BJ (cell line): ENCODE measurements around the gene PYDC1. TPM values are rescaled to one million over a fixed set of nuclear protein-coding genes. Genes with fewer than 3 reads are reported as not detected.

Experiments
- CTCF ChIA-PET: fragments of 350-600 bp; formaldehyde crosslinking; extraction: SDS; loops from one replicate; lab custom pipeline; 2021; ENCODE audit warnings: antibody characterized with exemption, inconsistent platforms; lab: Yijun Ruan, JAX
- POLR2A ChIA-PET: fragments of 300-600 bp; sonication (Branson Sonifier 250); formaldehyde crosslinking; extraction: SDS; loops from one replicate; lab custom pipeline; 2021; ENCODE audit warnings: antibody characterized with exemption; lab: Charles Lee
- DNase-seq: peaks from one replicate; pipeline ENCODE4 v3.0.0-alpha.2; 2011; ENCODE audit warnings: low read depth
- H3K27me3 ChIP-seq: 2 replicates; pipeline ENCODE4 v1.6.0; 2011; ENCODE audit warnings: low read length; ENCODE audit not compliant: control insufficient read depth, insufficient read depth
- H3K36me3 ChIP-seq: 2 replicates; pipeline ENCODE4 v1.5.1; 2011; ENCODE audit warnings: low read length; ENCODE audit not compliant: control insufficient read depth, insufficient read depth
- H3K4me3 ChIP-seq: 2 replicates; pipeline ENCODE4 v1.5.1; 2011; ENCODE audit warnings: low read depth, mild to moderate bottlenecking, control low read depth, low read length
- CTCF ChIP-seq: IDR thresholded peaks from 2 replicates; pipeline ENCODE4 v1.5.1; 2011; ENCODE audit warnings: low read depth, mild to moderate bottlenecking, control low read depth, inconsistent platforms, low read length, moderate library complexity; ENCODE audit not compliant: insufficient read depth
- polyA minus RNA-seq: library from RNA; depleted of rRNA, polyadenylated mRNA; stranded (reverse); fragments of >200 nt; gene quantifications from 2 replicates; pipeline ENCODE4 v1.2.3, GENCODE V29; 2011; rRNA and poly(A)+ RNA removed
- polyA plus RNA-seq: library from polyadenylated mRNA; depleted of rRNA; stranded (reverse); fragments of >200 nt; gene quantifications from 2 replicates; pipeline ENCODE4 v1.2.3, GENCODE V29; 2011; rRNA removed

PYDC1 gene
- polyA plus RNA-seq (not detected in 2 replicates), polyA minus RNA-seq (not detected in 2 replicates)

- Histone ChIP-seq H3K4me3 (no peak within 1 kb of the TSS), H3K27me3 (peaks cover 25% of the 10 kb centered on the region)
- CTCF ChIA-PET = interaction anchor here (0.6 to 1.4 kb wide), 5 partner anchors 9 to 236 kb away, joined by 3 to 7 read pairs (median 4); no protein-coding TSS in a partner anchor
Observed at GRCh38 chr16:31216422-31217135, at the start of gene PYDC1. PYDC1 (minus strand) TSS chr16:31217135; CDS start chr16:31217028, 107 bp downstream.

GRCh38 chr16:31265329-31266245, 48.7 kb upstream of the PYDC1 start:
- no peak overlapping the region for H3K4me3 ChIP-seq
- POLR2A ChIA-PET = no interaction called here
- TF ChIP-seq CTCF = no peak
- no peaks in the 10 kb centered on the region for H3K36me3 ChIP-seq
- H3K27me3 ChIP-seq = no peaks in the 10 kb centered on the region; the same call in 1 of the 2 replicates
- CTCF ChIA-PET = no interaction called here
- DNase-seq = no peak

More at GRCh38 chr16:31216422-31217135, at the start of gene PYDC1:
- H3K36me3 ChIP-seq = no peaks in the 10 kb centered on the region
- TF ChIP-seq CTCF = no peak
- POLR2A ChIA-PET = no interaction called here
- DNase-seq = no peak

GRCh38 chr16:31262084-31262483, 45.1 kb upstream of the PYDC1 start:
- no peak for DNase-seq
- Histone ChIP-seq H3K4me3 (no peak overlapping the region), H3K36me3 (no peaks in the 10 kb centered on the region), H3K27me3 (peaks cover 2% of the 10 kb centered on the region; the same call in 1 of the 2 replicates)
- TF ChIP-seq CTCF = no peak
- POLR2A ChIA-PET = no interaction called here
- CTCF ChIA-PET = no interaction called here

GRCh38 chr16:31260136-31260931, 43.4 kb upstream of the PYDC1 start:
- H3K27me3 ChIP-seq = peaks cover 2% of the 10 kb centered on the region; the same call in 1 of the 2 replicates
- H3K36me3 ChIP-seq = no peaks in the 10 kb centered on the region
- DNase-seq = no peak
- no peak overlapping the region for H3K4me3 ChIP-seq
- CTCF ChIA-PET = no interaction called here
- POLR2A ChIA-PET = no interaction called here
- no peak for TF ChIP-seq CTCF
